Adrenal gland (tissue), 12 donors: Measurements from ENCODE around the gene RPTN. TPM values are rescaled to one million over a fixed set of nuclear protein-coding genes. Genes with fewer than 3 reads are reported as not detected.

Experiments used
- DNase-seq, 7 donors: peaks; one replicate each; pipeline ENCODE4 v3.0.0-alpha.2; 2019 to 2020
- H3K27ac ChIP-seq, 5 donors: fragments of 200-600 bp; sonication (generic) in 4 of 5; 1 replicate in 3 of 5; 2 replicates in 2 of 5; pipeline versions ENCODE4 v1.5.1 to v1.8.0; 2016 to 2020; ENCODE audit warnings: mild to moderate bottlenecking in 1 of 5
- H3K27me3 ChIP-seq: fragments of 200-600 bp; 2 replicates; pipeline ENCODE4 v1.8.0; 2021
- H3K36me3 ChIP-seq, 2 donors: fragments of 200-600 bp; replicated peaks in 1 of 2; 1 replicate in 1 of 2; 2 replicates in 1 of 2; pipeline versions ENCODE4 v1.5.1 to v1.8.0; 2018 to 2022
- H3K4me1 ChIP-seq, 2 donors: fragments of 200-600 bp; replicated peaks in 1 of 2; 1 replicate in 1 of 2; 2 replicates in 1 of 2; pipeline versions ENCODE4 v1.5.1 to v1.8.0; 2018 to 2021
- H3K4me3 ChIP-seq, 4 donors: fragments of 200-600 bp; sonication (generic) in 3 of 4; one replicate each; pipeline ENCODE4 v1.5.1; 2016 to 2018
- H3K9me3 ChIP-seq, 3 donors: fragments of 200-600 bp; sonication (generic) in 1 of 3; replicated peaks in 1 of 3; 1 replicate in 2 of 3; 2 replicates in 1 of 3; pipeline versions ENCODE4 v1.5.1 to v1.8.0; 2016 to 2021
- CTCF ChIP-seq, 6 experiments: fragments of 450-650 bp in 4 of 6; fragments of 200-600 bp in 2 of 6; sonication (generic) in 1 of 6; IDR thresholded peaks; 1 replicate in 5 of 6; 2 replicates in 1 of 6; pipeline versions ENCODE4 v1.5.1 to v1.8.0; 2016 to 2021; ENCODE audit warnings: antibody characterized with exemption in 6 of 6, mild to moderate bottlenecking in 2 of 6, moderate library complexity in 1 of 6
- POLR2A ChIP-seq, 2 donors: fragments of 450-650 bp; IDR thresholded peaks; one replicate each; pipeline ENCODE4 v1.6.1; 2017; ENCODE audit warnings: antibody characterized with exemption in 2 of 2, mild to moderate bottlenecking in 2 of 2, moderate library complexity in 1 of 2
- WGBS, 4 donors: extraction: QIAGEN DNeasy Blood & Tissue Kit in 2 of 4; methylation state at CpG; one replicate each; pipeline versions ENCODE4 v1.1.5 to v1.1.7; 2013 to 2017; 5-methylcytosine and 5-hydroxymethylcytosine counted together
- intact Hi-C, 2 donors: fragments of 100-400 bp; cut with DNase I; formaldehyde crosslinking; loops; one replicate each; pipeline versions ENCODE4 v1.14.1 to v1.15.0; 2022 to 2023
- polyA plus RNA-seq, 3 donors: library from polyadenylated mRNA; stranded (reverse); fragments of 200-250 nt in 2 of 3; fragments of 350-450 nt in 1 of 3; fragmentation: Illumina TruSeq in 1 of 3; extraction: RNeasy Lipid Tissue Mini Kit (QIAGEN cat#74804) in 1 of 3; gene quantifications; one replicate each; pipeline ENCODE4 v1.2.3, GENCODE V29; 2013 to 2014
- total RNA-seq, 9 donors: library from RNA; depleted of rRNA in 4 of 9; stranded (reverse); fragments of >200 nt in 4 of 9; fragments of 120-200 nt in 1 of 9; fragmentation: NEBNext Ultra II Directional in 1 of 9; extraction: Animal tissue kit (Norgen Biotek cat#: 25700) in 1 of 9; gene quantifications; one replicate each; pipeline versions ENCODE4 v1.1.0 to v1.2.4, GENCODE V29; 2013 to 2023
- donor health status: healthy with polysubstance abuse.
- donor health status: Bipolar disorder and iron deficiency.
- donor health status: DM: yes; HTN: yes; CAD: no.
- donor health status: DM: no; HTN: no; CAD: no.
- donor health status: DM: no; HTN: no; CAD: no.
- donor health status: DM: yes; HTN: yes; CAD: no.

Gene RPTN
- total and polyA plus RNA-seq, 12 donors: not detected

- no peak for TF ChIP-seq CTCF (IDR thresholded peaks at IDR 0.05)
- no peak for TF ChIP-seq POLR2A (IDR thresholded peaks at IDR 0.05)
- intact Hi-C loops: no loop called here
- H3K4me3 ChIP-seq: no peak overlapping the region
- 59 to 77% (median 62%) methylated on average over 3 of the region's 3 CpGs for WGBS, 4 donors
- peaks cover 3 to 18% of the 10 kb centered on the region in 2 donors for H3K4me1 ChIP-seq
- peak in 5 of 7 donors; percentile 23 to 59 (median 31) for DNase-seq
- H3K9me3 ChIP-seq: no peaks in the 10 kb centered on the region
- no peaks in the 10 kb centered on the region for H3K36me3 ChIP-seq
- H3K27ac ChIP-seq: peak overlapping the region in 1 of 5 donors; percentile 77
- H3K27me3 ChIP-seq: no peaks in the 10 kb centered on the region
Observed at GRCh38 chr1:152167835-152168534, 9.0 kb upstream of the RPTN start.

GRCh38 chr1:152166966-152167365, 7.9 kb upstream of the RPTN start:
- 33 to 74% (median 50%) methylated on average over 1 of the region's 1 CpG for WGBS, 4 donors
- intact Hi-C loops: no loop called here
- Histone ChIP-seq H3K36me3 (no peaks in the 10 kb centered on the region), H3K27me3 (no peaks in the 10 kb centered on the region), H3K27ac (peak overlapping the region in 1 of 5 donors; percentile 77), H3K9me3 (no peaks in the 10 kb centered on the region), H3K4me3 (no peak overlapping the region), H3K4me1 (peaks cover 8 to 18% of the 10 kb centered on the region in 2 donors)
- TF ChIP-seq CTCF (IDR thresholded peaks at IDR 0.05): no peak
- no peak for TF ChIP-seq POLR2A (IDR thresholded peaks at IDR 0.05)
- DNase-seq: no peak

- peak overlapping the region in 2 of 5 donors; percentile 20 to 54 for H3K27ac ChIP-seq
- no peak for TF ChIP-seq CTCF (IDR thresholded peaks at IDR 0.05)
- TF ChIP-seq POLR2A (IDR thresholded peaks at IDR 0.05): no peak
- no peaks in the 10 kb centered on the region for H3K27me3 ChIP-seq
- WGBS, 4 donors: 64 to 75% (median 72%) methylated on average over 4 of the region's 4 CpGs
- peaks cover 8 to 18% of the 10 kb centered on the region in 2 donors for H3K4me1 ChIP-seq
- no peaks in the 10 kb centered on the region for H3K9me3 ChIP-seq
- H3K4me3 ChIP-seq: no peak overlapping the region
- intact Hi-C loops: no loop called here
- DNase-seq: peak in 1 of 7 donors; percentile 12
- H3K36me3 ChIP-seq: no peaks in the 10 kb centered on the region
Observed at GRCh38 chr1:152165286-152166077, 6.5 kb upstream of the RPTN start.

GRCh38 chr1:152164517-152165136, 5.6 kb upstream of the RPTN start:
- intact Hi-C loops: no loop called here
- 67 to 83% (median 73%) methylated on average over 2 of the region's 2 CpGs for WGBS, 4 donors
- Histone ChIP-seq H3K4me3 (no peak overlapping the region), H3K27ac (peak overlapping the region in 2 of 5 donors; percentile 20 to 54), H3K4me1 (peaks cover 5 to 18% of the 10 kb centered on the region in 2 donors), H3K36me3 (no peaks in the 10 kb centered on the region), H3K9me3 (no peaks in the 10 kb centered on the region), H3K27me3 (no peaks in the 10 kb centered on the region)
- TF ChIP-seq CTCF (IDR thresholded peaks at IDR 0.05): no peak
- no peak for TF ChIP-seq POLR2A (IDR thresholded peaks at IDR 0.05)
- DNase-seq: no peak
